Activated CD4-positive, alpha-beta T cell treated with anti-CD3 and anti-CD28 coated beads, Interleukin-2, amount 50 U/mL, for 4 hours (primary cell): ENCODE results near the gene TMEM116.

Source experiments
- DNase-seq, 2 experiments: peaks; one replicate each; pipeline ENCODE4 v3.0.0-alpha.2; 2020

Gene TMEM116

DNA sequence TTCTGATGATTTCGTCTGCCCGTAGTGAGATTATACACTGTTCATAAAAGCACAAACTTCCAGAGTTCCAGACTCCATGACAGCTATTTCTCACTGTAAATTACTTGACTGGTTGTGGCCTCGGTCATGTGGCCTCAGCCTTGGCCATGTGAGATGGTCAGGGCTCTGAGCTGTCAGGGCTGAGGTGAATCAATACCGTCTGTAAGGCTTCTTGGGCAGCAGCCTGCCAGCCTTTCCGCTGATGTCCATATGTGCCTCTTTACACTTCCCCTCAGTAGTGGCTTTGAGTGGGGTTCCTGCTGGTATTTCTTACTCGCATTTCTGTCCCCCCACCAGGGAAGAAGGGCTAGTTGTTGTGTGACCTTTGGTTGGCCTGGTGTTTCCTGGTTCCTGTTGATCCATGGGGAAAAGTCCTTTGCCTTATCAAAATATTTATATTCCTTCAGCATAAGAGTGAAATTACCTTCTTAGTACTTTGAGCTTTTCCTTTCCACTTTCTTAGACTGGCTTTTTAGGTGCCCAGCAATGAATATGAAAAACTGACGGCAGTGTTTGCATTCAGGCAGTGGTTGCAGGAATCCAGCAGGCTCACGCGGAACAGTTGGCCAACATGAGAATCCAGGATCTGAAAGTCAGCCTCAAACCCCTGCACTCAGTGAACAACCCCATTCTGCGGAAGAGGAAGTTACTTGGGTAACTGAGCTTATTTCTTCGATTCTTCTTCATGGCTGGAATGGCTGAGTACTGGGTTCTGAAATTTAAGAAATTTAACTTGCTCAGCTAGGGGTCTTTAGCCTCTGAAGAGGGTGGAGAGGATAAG is 124.8 kb downstream of the TMEM116 start:
- DNase-seq: no peak

DNA sequence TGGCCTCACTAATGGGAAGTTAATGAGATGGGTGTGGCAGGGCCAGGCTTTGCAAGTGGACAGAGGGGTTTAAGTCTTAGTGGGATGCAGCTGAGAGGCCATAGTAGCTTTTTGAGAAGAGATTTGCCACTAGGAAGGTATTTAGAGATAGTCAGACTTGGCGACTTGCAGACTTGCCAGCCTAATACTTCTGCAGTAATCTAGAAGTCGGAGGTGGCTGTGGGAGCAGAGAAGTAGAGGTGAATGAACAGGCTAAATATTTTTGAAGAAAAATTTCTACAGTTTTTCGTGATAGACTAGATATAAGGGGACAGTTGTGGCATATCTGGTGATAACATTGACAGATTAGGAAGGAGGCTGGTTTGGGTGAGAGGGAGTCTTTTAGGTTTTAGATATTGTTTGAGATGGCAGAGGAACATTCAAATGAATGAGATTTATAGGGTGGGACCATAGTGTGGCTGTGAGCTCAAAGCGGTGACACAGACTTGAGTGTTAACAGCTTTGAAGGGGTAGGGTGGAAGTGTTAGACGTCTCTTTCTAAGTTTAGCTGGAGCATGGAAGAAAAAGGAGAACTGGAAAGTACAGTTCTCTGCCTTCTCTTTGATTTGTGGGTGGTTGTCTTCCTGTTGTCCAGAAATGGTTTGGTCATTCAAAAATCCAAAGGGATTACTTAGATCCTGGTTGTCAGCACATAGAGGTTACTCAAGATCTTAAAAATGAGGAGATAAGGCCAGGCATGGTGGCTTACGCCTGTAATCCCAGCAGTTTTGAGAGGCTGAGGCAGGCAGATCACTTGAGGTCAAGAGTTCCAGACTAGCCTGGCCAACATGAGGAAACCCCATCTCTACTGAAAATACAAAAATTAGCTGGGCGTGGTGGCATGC is 126.1 kb downstream of the TMEM116 start:
- DNase-seq: no peak

DNA sequence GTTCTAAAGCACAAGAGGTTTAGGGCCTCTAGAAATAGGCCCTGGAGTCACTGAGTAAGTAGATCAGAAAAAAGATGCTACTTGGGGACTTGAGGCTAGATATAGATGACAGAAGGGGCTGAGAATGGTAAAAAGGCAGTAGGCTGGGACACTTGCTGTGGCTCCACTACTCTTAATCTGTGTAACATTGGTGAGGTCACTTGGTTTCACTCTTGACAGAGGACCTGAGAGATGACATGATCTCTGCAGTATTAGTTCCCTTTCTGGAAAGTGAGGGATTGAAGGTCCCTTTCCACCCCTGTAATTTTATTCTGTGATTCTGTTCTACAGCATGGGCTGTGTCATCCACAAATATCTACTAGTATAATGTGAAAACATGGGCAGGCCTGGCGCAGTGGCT is 131.2 kb downstream of the TMEM116 start:
- DNase-seq: no peak
